PC-3 (cell line): ENCODE data around the gene SLC9A4.
A peak's percentile ranks its signal among the peaks of the same experiment; 100 is the strongest.

ENCODE experiments used
- CTCF ChIP-seq: fragments of 300-600 bp; sonication (generic); conservative IDR thresholded peaks from 2 replicates; pipeline ENCODE4 v1.5.1; 2017; ENCODE audit warnings: antibody characterized with exemption, low read depth, mild to moderate bottlenecking, low read length
- EZH2 ChIP-seq: fragments of 300-600 bp; sonication (generic); IDR thresholded peaks from one replicate; pipeline ENCODE4 v1.6.1; 2017; ENCODE audit warnings: antibody characterized with exemption, mild to moderate bottlenecking, low read length; ENCODE audit not compliant: unreplicated experiment
- EZH2phosphoT487 ChIP-seq: fragments of 300-600 bp; sonication (generic); IDR thresholded peaks from 2 replicates; pipeline ENCODE4 v1.6.1; 2018; ENCODE audit warnings: mild to moderate bottlenecking, antibody characterized with exemption, low read length, borderline replicate concordance

GRCh38 chr2:102520009-102520408 lies 47.0 kb downstream of the SLC9A4 start:
- TF ChIP-seq CTCF: peak; percentile 84
- TF ChIP-seq EZH2phosphoT487: no peak
- no peak for TF ChIP-seq EZH2
